Common myeloid progenitor, CD34-positive (primary cell): Measurements from ENCODE around the gene FUT9.
A peak's percentile ranks its signal among the peaks of the same experiment; 100 is the strongest.

Experiments
- CTCF ChIA-PET: fragments of 350-600 bp; sonication (Branson Sonifier 250); formaldehyde crosslinking; loops from one replicate; lab custom pipeline; 2021; ENCODE audit warnings: antibody characterized with exemption; lab: Charles Lee
- POLR2A ChIA-PET: fragments of 350-600 bp; sonication (Branson Sonifier 250); formaldehyde crosslinking; loops from one replicate; lab custom pipeline; 2021; ENCODE audit warnings: antibody characterized with exemption; lab: Charles Lee
- DNase-seq, 3 donors: peaks; one replicate each; pipeline versions ENCODE4 v3.0.0 to v3.0.0-alpha.2; 2013
- H3K27ac ChIP-seq, 2 experiments: 1 replicate in 1 of 2; 2 replicates in 1 of 2; pipeline ENCODE4 v1.7.0; 2013; ENCODE audit warnings: inconsistent platforms in 2 of 2, low read length in 2 of 2, mild to moderate bottlenecking in 2 of 2, low read depth in 1 of 2, moderate library complexity in 1 of 2; ENCODE audit not compliant: severe bottlenecking in 2 of 2, insufficient read depth in 1 of 2, poor library complexity in 1 of 2
- H3K27me3 ChIP-seq, 5 experiments: replicated peaks in 2 of 5; 1 replicate in 3 of 5; 2 replicates in 2 of 5; pipeline versions ENCODE4 v1.6.1 to v1.7.0; 2013; ENCODE audit warnings: low read length in 4 of 5, mild to moderate bottlenecking in 2 of 5, moderate library complexity in 2 of 5, inconsistent platforms in 1 of 5; ENCODE audit not compliant: insufficient read depth in 5 of 5, control insufficient read depth in 4 of 5
- H3K36me3 ChIP-seq, 4 experiments: 1 replicate in 2 of 4; 2 replicates in 2 of 4; pipeline versions ENCODE4 v1.6.1 to v1.7.0; 2013; ENCODE audit warnings: low read length in 3 of 4, control low read depth in 1 of 4, mild to moderate bottlenecking in 1 of 4; ENCODE audit not compliant: control insufficient read depth in 4 of 4, insufficient read depth in 4 of 4
- H3K4me1 ChIP-seq, 4 experiments: 1 replicate in 3 of 4; 2 replicates in 1 of 4; pipeline versions ENCODE4 v1.6.1 to v1.7.1; 2013; ENCODE audit warnings: low read length in 3 of 4, mild to moderate bottlenecking in 3 of 4, control low read depth in 1 of 4, inconsistent platforms in 1 of 4, moderate library complexity in 1 of 4; ENCODE audit not compliant: control insufficient read depth in 4 of 4, insufficient read depth in 4 of 4; ENCODE audit errors: control extremely low read depth in 1 of 4
- H3K4me3 ChIP-seq, 7 experiments: 1 replicate in 4 of 7; 2 replicates in 3 of 7; pipeline versions ENCODE4 v1.5.1 to v1.7.0; 2013; ENCODE audit warnings: mild to moderate bottlenecking in 7 of 7, low read length in 6 of 7, moderate library complexity in 6 of 7, inconsistent platforms in 2 of 7, low read depth in 2 of 7, control low read depth in 1 of 7; ENCODE audit not compliant: insufficient read depth in 4 of 7, control insufficient read depth in 1 of 7; ENCODE audit errors: extremely low read depth in 1 of 7
- H3K9me3 ChIP-seq, 5 experiments: 1 replicate in 4 of 5; 2 replicates in 1 of 5; pipeline versions ENCODE4 v1.6.1 to v1.7.1; 2013; ENCODE audit warnings: low read length in 4 of 5, mild to moderate bottlenecking in 2 of 5, inconsistent platforms in 1 of 5, low read depth in 1 of 5, moderate library complexity in 1 of 5; ENCODE audit not compliant: control insufficient read depth in 4 of 5, insufficient read depth in 2 of 5; ENCODE audit errors: control extremely low read depth in 1 of 5
- WGBS: methylation state at CpG from one replicate; pipeline ENCODE4 v1.1.5; 2013; ENCODE audit not compliant: insufficient coverage; 5-methylcytosine and 5-hydroxymethylcytosine counted together

FUT9 gene

GRCh38 chr6:96138406-96138805 is 122.6 kb downstream of the FUT9 start:
- WGBS = 94% methylated on average over 2 of the region's 2 CpGs
- no peaks in the 10 kb centered on the region for H3K9me3 ChIP-seq
- POLR2A ChIA-PET = no interaction called here
- H3K36me3 ChIP-seq = no peaks in the 10 kb centered on the region
- no peaks in the 10 kb centered on the region for H3K27me3 ChIP-seq
- H3K4me1 ChIP-seq = no peaks in the 10 kb centered on the region
- CTCF ChIA-PET = interaction anchor here (1.2 kb wide), 1 partner anchor 12 kb away, joined by 3 read pairs; no protein-coding TSS in a partner anchor
- no peak for DNase-seq
- H3K27ac ChIP-seq = no peak overlapping the region
- H3K4me3 ChIP-seq = no peak overlapping the region

GRCh38 chr6:96142142-96142541 is 126.4 kb downstream of the FUT9 start:
- no peaks in the 10 kb centered on the region for H3K4me1 ChIP-seq
- no CpG with 5 or more reads among the region's 2 CpGs for WGBS
- ChIA-PET POLR2A (no interaction called here), CTCF (no interaction called here)
- H3K27me3 ChIP-seq = no peaks in the 10 kb centered on the region
- DNase-seq = no peak
- H3K27ac ChIP-seq = no peak overlapping the region
- H3K9me3 ChIP-seq = no peaks in the 10 kb centered on the region
- no peak overlapping the region for H3K4me3 ChIP-seq
- no peaks in the 10 kb centered on the region for H3K36me3 ChIP-seq

GRCh38 chr6:96150431-96150830 is 134.7 kb downstream of the FUT9 start:
- POLR2A ChIA-PET = no interaction called here
- no peak for DNase-seq
- Histone ChIP-seq H3K27me3 (no peaks in the 10 kb centered on the region), H3K9me3 (no peaks in the 10 kb centered on the region), H3K27ac (no peak overlapping the region), H3K4me1 (no peaks in the 10 kb centered on the region), H3K4me3 (no peak overlapping the region), H3K36me3 (no peaks in the 10 kb centered on the region)
- no CpG with 5 or more reads among the region's 2 CpGs for WGBS
- CTCF ChIA-PET = interaction anchor here (1.3 kb wide), 1 partner anchor 12 kb away, joined by 3 read pairs; no protein-coding TSS in a partner anchor

DNA sequence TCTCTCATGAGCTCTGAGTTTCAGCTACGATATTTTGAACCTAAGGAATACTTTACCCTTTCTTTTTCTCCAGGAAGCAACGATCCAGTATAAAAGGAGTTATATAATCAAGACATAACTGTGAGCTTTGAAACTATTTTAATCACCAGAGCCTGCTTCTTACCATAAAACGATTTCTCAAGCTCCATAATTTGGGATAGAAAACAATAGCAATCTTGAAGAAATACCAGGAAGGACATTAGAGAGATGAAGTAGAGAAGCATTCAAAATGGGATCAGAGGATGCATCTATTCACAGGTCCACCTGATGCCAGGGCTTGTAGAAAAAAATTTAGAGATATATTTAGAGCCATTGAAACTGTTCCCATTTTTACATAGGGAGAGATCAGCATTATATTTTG is 135.9 kb downstream of the FUT9 start:
- Histone ChIP-seq H3K9me3 (no peaks in the 10 kb centered on the region), H3K27me3 (no peaks in the 10 kb centered on the region), H3K36me3 (no peaks in the 10 kb centered on the region), H3K4me3 (no peak overlapping the region), H3K4me1 (no peaks in the 10 kb centered on the region), H3K27ac (no peak overlapping the region)
- ChIA-PET POLR2A (no interaction called here), CTCF (no interaction called here)
- WGBS = 83% methylated on average over 1 of the region's 3 CpGs
- no peak for DNase-seq

GRCh38 chr6:96152114-96152708 is 136.4 kb downstream of the FUT9 start:
- ChIA-PET POLR2A (no interaction called here), CTCF (no interaction called here)

DNA sequence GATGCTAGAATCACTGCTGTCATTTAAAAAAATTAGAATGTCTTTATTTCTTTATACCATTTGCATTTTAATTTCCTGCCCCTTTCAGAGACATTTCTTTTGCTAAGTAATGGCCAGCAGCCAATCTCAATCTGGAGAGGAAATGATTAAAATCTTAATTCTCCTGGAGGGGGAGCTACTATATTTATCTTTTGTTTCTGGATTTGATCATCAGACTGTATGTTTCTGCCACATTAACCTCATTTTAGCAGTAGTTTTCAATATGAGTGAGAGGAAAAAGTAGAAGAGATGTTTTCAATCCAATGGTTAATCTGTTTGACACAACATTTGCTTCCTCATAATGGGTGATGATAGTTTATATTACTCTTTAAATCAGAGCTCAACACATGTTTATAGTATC is 138.0 kb downstream of the FUT9 start:
- no peaks in the 10 kb centered on the region for H3K36me3 ChIP-seq
- no peaks in the 10 kb centered on the region for H3K4me1 ChIP-seq
- POLR2A ChIA-PET = no interaction called here
- no peak overlapping the region for H3K4me3 ChIP-seq
- no peaks in the 10 kb centered on the region for H3K9me3 ChIP-seq
- no peaks in the 10 kb centered on the region for H3K27me3 ChIP-seq
- DNase-seq = no peak
- no peak overlapping the region for H3K27ac ChIP-seq
- CTCF ChIA-PET = no interaction called here

More at GRCh38 chr6:96152114-96152708, 136.4 kb downstream of the FUT9 start:
- Histone ChIP-seq H3K4me1 (no peaks in the 10 kb centered on the region), H3K36me3 (no peaks in the 10 kb centered on the region), H3K4me3 (no peak overlapping the region), H3K27ac (no peak overlapping the region), H3K9me3 (no peaks in the 10 kb centered on the region), H3K27me3 (no peaks in the 10 kb centered on the region)
- no CpG with 5 or more reads among the region's 3 CpGs for WGBS
- DNase-seq = no peak

DNA sequence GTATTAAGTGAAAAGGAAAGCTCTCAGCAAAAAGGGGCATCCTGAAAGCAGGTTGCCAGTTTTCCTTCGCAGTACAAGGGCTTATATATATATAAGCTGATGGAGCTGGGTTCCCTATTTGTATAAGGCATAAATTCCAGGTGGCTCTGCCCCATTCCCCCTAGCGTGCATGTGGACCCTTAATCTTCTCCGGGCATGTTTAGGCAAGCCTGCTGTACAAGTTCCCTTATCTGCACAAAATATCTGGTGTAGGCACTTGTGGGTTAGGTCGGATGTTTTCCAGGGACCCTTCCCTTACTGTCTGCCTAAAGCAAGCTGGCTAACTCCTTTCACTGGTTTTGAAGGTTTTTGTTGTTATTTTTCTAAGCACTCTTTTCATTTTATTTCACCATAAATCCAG is 140.7 kb downstream of the FUT9 start:
- no peak overlapping the region for H3K27ac ChIP-seq
- no peaks in the 10 kb centered on the region for H3K4me1 ChIP-seq
- no peak overlapping the region for H3K4me3 ChIP-seq
- no peaks in the 10 kb centered on the region for H3K36me3 ChIP-seq
- POLR2A ChIA-PET = no interaction called here
- H3K27me3 ChIP-seq = no peaks in the 10 kb centered on the region
- CTCF ChIA-PET = no interaction called here
- DNase-seq = peak in 2 of 3 donors; percentile 4 to 11
- H3K9me3 ChIP-seq = no peaks in the 10 kb centered on the region
- WGBS = 80% methylated on average over 3 of the region's 4 CpGs
